ENCODE data around the gene GDPD5. TPM values are rescaled to one million over a fixed set of nuclear protein-coding genes. Genes with fewer than 3 reads are reported as not detected.
A peak's percentile ranks its signal among the peaks of the same experiment; 100 is the strongest.

Gene GDPD5
- total and polyA plus RNA-seq, 9 of the 15 experiments (the other 6 are each of a cell fraction or from before 2014, with no cell fraction given), result 0.32 to 27.3 (median 8.0) TPM

DNA sequence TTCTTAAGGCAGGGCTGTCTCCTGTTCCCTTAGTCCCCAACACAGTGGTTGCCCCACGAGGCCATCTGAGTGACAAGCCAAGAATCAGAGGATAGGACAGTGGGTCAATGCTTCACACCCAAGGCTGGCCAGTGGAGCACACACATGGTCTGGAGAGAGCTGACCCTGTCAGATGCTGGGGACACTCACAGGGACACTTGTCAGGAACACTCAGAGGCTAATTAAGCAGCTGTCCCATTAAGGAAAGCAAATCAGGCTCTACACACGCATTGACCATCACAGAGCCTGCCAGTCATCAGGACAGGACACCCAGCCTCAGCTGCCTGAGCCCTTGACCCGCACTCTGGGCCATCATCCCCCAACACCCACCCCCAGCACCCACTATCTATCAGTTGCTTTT, 18.2 kb downstream of the GDPD5 start:
- in situ Hi-C loops (cut with MboI), result no loop called here
- intact Hi-C loops (cut with micrococcal nuclease), result no loop called here
- POLR2A ChIA-PET, result interaction anchor here (0.6 to 1.0 kb wide), 3 partner anchors 20 to 299 kb away, joined by 3 read pairs; no protein-coding TSS in a partner anchor
- Histone ChIP-seq H3K27me3 (ENCODE audit: control insufficient read depth in 2 of 2, insufficient read depth in 2 of 2, low read length in 2 of 2) (no peaks in the 10 kb centered on the region), H3K79me2 (ENCODE audit: control insufficient read depth, insufficient read depth, low read length) (no peaks in the 10 kb centered on the region), H3K9me3 (replicated peaks; ENCODE audit: control insufficient read depth, insufficient read depth, low read depth, low read length) (no peaks in the 10 kb centered on the region), H3K4me1 (replicated peaks in 1 of 2; ENCODE audit: control insufficient read depth in 2 of 2, insufficient read depth in 2 of 2, low read length in 2 of 2) (peaks cover 24 to 36% of the 10 kb centered on the region in 2 experiments), H4K20me1 (replicated peaks; ENCODE audit: control insufficient read depth, insufficient read depth, low read length) (no peaks in the 10 kb centered on the region), H3K27ac (ENCODE audit: extremely low read depth, low read depth, low read length) (no peak overlapping the region; the same call in 2 of the 3 replicates), H2AFZ (ENCODE audit: low read depth, low read length) (no peak overlapping the region), H3K9me1 (ENCODE audit: control insufficient read depth, insufficient read depth, low read length) (no peaks in the 10 kb centered on the region), H3K4me2 (ENCODE audit: insufficient read depth, low read length) (no peak overlapping the region), H3K4me3 (no peak overlapping the region), H3K9ac (ENCODE audit: insufficient read depth in 1 of 2, low read depth in 2 of 2, low read length in 2 of 2) (peak overlapping the region in 1 of 2 experiments; percentile 48; a peak in 1 of 4 replicates), H3K36me3 (ENCODE audit: control insufficient read depth, insufficient read depth, low read length) (no peaks in the 10 kb centered on the region)
- BruUV-seq (replicated peaks), result no TSS peak
- FAIRE-seq (no peak), ATAC-seq (peak; percentile 20; the same call in 1 of the 3 replicates), DNase-seq (ENCODE audit: extremely low read depth in 1 of 4, low spot score in 3 of 4) (no peak)
- WGBS (ENCODE audit: insufficient coverage, low coverage, missing lambda C conversion rate), result 65% methylated on average over 3 of the region's 3 CpGs
- CTCF ChIA-PET (ENCODE audit: low intra/inter-chr PET ratio), result no interaction called here
- TF ChIP-seq TEAD4 (IDR thresholded peaks at IDR 0.05; ENCODE audit: low read length), result no peak
- TF ChIP-seq TEAD4 (CRISPR knock-in tag; IDR thresholded peaks at IDR 0.05; ENCODE audit: borderline replicate concordance), result no peak
- TF ChIP-seq, protein P1, sequence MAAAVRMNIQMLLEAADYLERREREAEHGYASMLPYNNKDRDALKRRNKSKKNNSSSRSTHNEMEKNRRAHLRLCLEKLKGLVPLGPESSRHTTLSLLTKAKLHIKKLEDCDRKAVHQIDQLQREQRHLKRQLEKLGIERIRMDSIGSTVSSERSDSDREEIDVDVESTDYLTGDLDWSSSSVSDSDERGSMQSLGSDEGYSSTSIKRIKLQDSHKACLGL (CRISPR knock-in tag; IDR thresholded peaks at IDR 0.05; ENCODE audit: borderline replicate concordance, poor library complexity, severe bottlenecking), result no peak
- TF ChIP-seq, protein P2, sequence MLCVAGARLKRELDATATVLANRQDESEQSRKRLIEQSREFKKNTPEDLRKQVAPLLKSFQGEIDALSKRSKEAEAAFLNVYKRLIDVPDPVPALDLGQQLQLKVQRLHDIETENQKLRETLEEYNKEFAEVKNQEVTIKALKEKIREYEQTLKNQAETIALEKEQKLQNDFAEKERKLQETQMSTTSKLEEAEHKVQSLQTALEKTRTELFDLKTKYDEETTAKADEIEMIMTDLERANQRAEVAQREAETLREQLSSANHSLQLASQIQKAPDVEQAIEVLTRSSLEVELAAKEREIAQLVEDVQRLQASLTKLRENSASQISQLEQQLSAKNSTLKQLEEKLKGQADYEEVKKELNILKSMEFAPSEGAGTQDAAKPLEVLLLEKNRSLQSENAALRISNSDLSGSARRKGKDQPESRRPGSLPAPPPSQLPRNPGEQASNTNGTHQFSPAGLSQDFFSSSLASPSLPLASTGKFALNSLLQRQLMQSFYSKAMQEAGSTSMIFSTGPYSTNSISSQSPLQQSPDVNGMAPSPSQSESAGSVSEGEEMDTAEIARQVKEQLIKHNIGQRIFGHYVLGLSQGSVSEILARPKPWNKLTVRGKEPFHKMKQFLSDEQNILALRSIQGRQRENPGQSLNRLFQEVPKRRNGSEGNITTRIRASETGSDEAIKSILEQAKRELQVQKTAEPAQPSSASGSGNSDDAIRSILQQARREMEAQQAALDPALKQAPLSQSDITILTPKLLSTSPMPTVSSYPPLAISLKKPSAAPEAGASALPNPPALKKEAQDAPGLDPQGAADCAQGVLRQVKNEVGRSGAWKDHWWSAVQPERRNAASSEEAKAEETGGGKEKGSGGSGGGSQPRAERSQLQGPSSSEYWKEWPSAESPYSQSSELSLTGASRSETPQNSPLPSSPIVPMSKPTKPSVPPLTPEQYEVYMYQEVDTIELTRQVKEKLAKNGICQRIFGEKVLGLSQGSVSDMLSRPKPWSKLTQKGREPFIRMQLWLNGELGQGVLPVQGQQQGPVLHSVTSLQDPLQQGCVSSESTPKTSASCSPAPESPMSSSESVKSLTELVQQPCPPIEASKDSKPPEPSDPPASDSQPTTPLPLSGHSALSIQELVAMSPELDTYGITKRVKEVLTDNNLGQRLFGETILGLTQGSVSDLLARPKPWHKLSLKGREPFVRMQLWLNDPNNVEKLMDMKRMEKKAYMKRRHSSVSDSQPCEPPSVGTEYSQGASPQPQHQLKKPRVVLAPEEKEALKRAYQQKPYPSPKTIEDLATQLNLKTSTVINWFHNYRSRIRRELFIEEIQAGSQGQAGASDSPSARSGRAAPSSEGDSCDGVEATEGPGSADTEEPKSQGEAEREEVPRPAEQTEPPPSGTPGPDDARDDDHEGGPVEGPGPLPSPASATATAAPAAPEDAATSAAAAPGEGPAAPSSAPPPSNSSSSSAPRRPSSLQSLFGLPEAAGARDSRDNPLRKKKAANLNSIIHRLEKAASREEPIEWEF (CRISPR knock-in tag; IDR thresholded peaks at IDR 0.05), result no peak
- no peak for TF ChIP-seq CBFA2T2 (conservative IDR thresholded peaks at IDR 0.05)
- TF ChIP-seq ZNF79 (CRISPR knock-in tag; IDR thresholded peaks at IDR 0.05; ENCODE audit: low read depth), result no peak
- no peak for TF ChIP-seq HDAC1 (IDR thresholded peaks at IDR 0.05)
- no peak for TF ChIP-seq ZNF239 (CRISPR knock-in tag; IDR thresholded peaks at IDR 0.05)
- no peak for TF ChIP-seq KLF10 (CRISPR knock-in tag; IDR thresholded peaks at IDR 0.05)
- TF ChIP-seq FOXJ3 (CRISPR knock-in tag; IDR thresholded peaks at IDR 0.05), result no peak
- TF ChIP-seq ZNF444 (CRISPR knock-in tag; IDR thresholded peaks at IDR 0.05), result no peak
- no peak for TF ChIP-seq ZNF217 (CRISPR knock-in tag; IDR thresholded peaks at IDR 0.05)
- TF ChIP-seq HCFC1 (IDR thresholded peaks at IDR 0.05; ENCODE audit: low read depth, low read length), result no peak
- no peak for TF ChIP-seq ZBTB1 (CRISPR knock-in tag; IDR thresholded peaks at IDR 0.05; ENCODE audit: borderline replicate concordance, low read depth)
- TF ChIP-seq XRCC4 (IDR thresholded peaks at IDR 0.05; ENCODE audit: extremely low read depth, insufficient read depth, insufficient read length), result no peak
- TF ChIP-seq TARDBP (IDR thresholded peaks at IDR 0.05), result no peak
- no peak for TF ChIP-seq FOXO4 (CRISPR knock-in tag; IDR thresholded peaks at IDR 0.05)
- no peak for TF ChIP-seq ZNF431 (CRISPR knock-in tag; IDR thresholded peaks at IDR 0.05)
